IPS-20b (cell line): ENCODE data around the gene FAM107B.

Experiments used
- H3K27ac ChIP-seq: one replicate; pipeline ENCODE4 v1.5.1; 2013; ENCODE audit warnings: low read length
- H3K27me3 ChIP-seq: 2 replicates; pipeline ENCODE4 v1.6.1; 2013; ENCODE audit warnings: mild to moderate bottlenecking, low read length, inconsistent platforms; ENCODE audit not compliant: insufficient read depth
- H3K36me3 ChIP-seq: 2 replicates; pipeline ENCODE4 v1.6.1; 2013; ENCODE audit warnings: low read depth, mild to moderate bottlenecking, inconsistent platforms, low read length, moderate library complexity; ENCODE audit not compliant: insufficient read depth
- H3K4me1 ChIP-seq: 2 replicates; pipeline ENCODE4 v1.6.1; 2013; ENCODE audit warnings: mild to moderate bottlenecking, control low read depth, inconsistent platforms, low read length, moderate library complexity; ENCODE audit not compliant: insufficient read depth
- H3K4me3 ChIP-seq: 2 replicates; pipeline ENCODE4 v1.5.1; 2013; ENCODE audit warnings: mild to moderate bottlenecking, low read length, inconsistent platforms
- H3K9ac ChIP-seq: 2 replicates; pipeline ENCODE4 v1.6.1; 2013; ENCODE audit warnings: low read depth, mild to moderate bottlenecking, inconsistent platforms, low read length, moderate library complexity
- H3K9me3 ChIP-seq: 2 replicates; pipeline ENCODE4 v1.6.1; 2013; ENCODE audit warnings: mild to moderate bottlenecking, low read depth, low read length, inconsistent platforms; ENCODE audit not compliant: insufficient read depth

The FAM107B gene

DNA sequence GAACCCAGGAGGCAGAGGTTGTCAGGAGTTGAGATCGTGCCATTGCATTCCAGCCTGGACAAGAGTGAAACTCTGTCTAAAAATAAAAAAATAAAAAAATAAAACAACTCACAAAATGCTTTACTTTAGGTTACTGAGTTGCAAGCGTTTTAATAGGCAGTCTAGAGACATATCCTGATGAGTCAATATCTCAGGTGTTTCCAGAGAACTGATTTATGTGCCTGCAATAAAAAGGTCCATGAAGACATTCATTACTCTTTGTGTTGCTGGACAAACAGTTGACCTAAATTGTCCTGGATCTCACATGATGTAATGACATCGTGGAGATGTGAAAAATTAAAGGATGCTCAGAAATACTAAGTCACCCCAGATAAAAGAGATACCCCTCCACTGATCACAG lies 31.6 kb upstream of the FAM107B start:
- H3K9me3 ChIP-seq, result no peaks in the 10 kb centered on the region
- H3K36me3 ChIP-seq, result no peaks in the 10 kb centered on the region
- no peaks in the 10 kb centered on the region for H3K27me3 ChIP-seq
- H3K9ac ChIP-seq, result no peak overlapping the region
- no peak overlapping the region for H3K27ac ChIP-seq
- no peaks in the 10 kb centered on the region for H3K4me1 ChIP-seq
- H3K4me3 ChIP-seq, result no peak overlapping the region

- Histone ChIP-seq H3K9me3 (no peaks in the 10 kb centered on the region), H3K27ac (no peak overlapping the region), H3K4me3 (no peak overlapping the region), H3K9ac (no peak overlapping the region), H3K27me3 (no peaks in the 10 kb centered on the region), H3K36me3 (no peaks in the 10 kb centered on the region), H3K4me1 (no peaks in the 10 kb centered on the region)
Measured at GRCh38 chr10:14803827-14804226, 29.1 kb upstream of the FAM107B start.

- Histone ChIP-seq H3K36me3 (no peaks in the 10 kb centered on the region), H3K9me3 (no peaks in the 10 kb centered on the region), H3K9ac (no peak overlapping the region), H3K27ac (no peak overlapping the region), H3K4me3 (no peak overlapping the region), H3K4me1 (no peaks in the 10 kb centered on the region), H3K27me3 (no peaks in the 10 kb centered on the region)
Measured at GRCh38 chr10:14801723-14802122, 27.0 kb upstream of the FAM107B start.

- no peaks in the 10 kb centered on the region for H3K36me3 ChIP-seq
- no peaks in the 10 kb centered on the region for H3K9me3 ChIP-seq
- H3K4me1 ChIP-seq, result no peaks in the 10 kb centered on the region
- no peak overlapping the region for H3K9ac ChIP-seq
- H3K27me3 ChIP-seq, result no peaks in the 10 kb centered on the region
- H3K27ac ChIP-seq, result no peak overlapping the region
- H3K4me3 ChIP-seq, result no peak overlapping the region
Measured at GRCh38 chr10:14800397-14800796, 25.7 kb upstream of the FAM107B start.

DNA sequence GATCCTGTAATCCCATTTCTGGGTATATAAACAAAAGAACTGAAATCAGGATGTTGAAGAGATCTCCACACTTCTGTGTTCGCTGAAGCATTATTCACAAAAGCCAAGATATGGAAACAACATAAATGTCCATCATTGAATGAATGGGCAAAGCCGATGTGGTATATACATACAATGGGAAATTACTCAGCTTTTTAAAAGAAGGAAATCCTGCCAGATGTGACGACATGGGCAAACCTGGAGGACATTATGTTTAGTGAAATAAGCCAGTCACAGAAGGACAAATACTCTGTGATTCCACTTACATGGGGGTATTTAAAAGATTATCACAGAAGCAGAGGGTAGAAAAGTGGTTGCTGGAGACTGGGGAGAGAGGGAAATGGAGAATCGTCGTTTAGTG lies 23.9 kb upstream of the FAM107B start:
- Histone ChIP-seq H3K27ac (no peak overlapping the region), H3K4me3 (no peak overlapping the region), H3K9ac (no peak overlapping the region), H3K27me3 (no peaks in the 10 kb centered on the region), H3K9me3 (no peaks in the 10 kb centered on the region), H3K36me3 (no peaks in the 10 kb centered on the region), H3K4me1 (no peaks in the 10 kb centered on the region)

DNA sequence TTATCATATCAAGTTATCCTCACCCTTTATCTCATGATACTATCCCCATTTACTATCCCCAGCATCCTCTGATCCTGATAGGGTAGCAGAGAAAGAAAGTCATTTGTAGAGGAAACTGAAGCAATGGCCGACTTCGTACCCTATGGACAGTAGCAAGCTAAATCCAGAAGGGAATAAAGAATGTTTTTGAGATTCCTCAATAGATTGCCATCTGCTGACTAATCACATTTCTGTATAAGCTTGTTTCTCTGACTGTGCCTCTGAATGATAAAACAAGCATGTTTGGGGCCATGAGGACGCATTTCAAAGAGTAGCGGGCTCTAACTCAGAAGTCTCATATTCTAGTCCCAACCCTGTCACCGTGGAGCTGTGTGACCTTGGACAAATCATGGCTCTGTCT lies 13.2 kb upstream of the FAM107B start:
- Histone ChIP-seq H3K36me3 (no peaks in the 10 kb centered on the region), H3K27ac (no peak overlapping the region), H3K9me3 (no peaks in the 10 kb centered on the region; the same call in 1 of the 2 replicates), H3K27me3 (no peaks in the 10 kb centered on the region), H3K4me1 (no peaks in the 10 kb centered on the region), H3K4me3 (no peak overlapping the region), H3K9ac (no peak overlapping the region)

DNA sequence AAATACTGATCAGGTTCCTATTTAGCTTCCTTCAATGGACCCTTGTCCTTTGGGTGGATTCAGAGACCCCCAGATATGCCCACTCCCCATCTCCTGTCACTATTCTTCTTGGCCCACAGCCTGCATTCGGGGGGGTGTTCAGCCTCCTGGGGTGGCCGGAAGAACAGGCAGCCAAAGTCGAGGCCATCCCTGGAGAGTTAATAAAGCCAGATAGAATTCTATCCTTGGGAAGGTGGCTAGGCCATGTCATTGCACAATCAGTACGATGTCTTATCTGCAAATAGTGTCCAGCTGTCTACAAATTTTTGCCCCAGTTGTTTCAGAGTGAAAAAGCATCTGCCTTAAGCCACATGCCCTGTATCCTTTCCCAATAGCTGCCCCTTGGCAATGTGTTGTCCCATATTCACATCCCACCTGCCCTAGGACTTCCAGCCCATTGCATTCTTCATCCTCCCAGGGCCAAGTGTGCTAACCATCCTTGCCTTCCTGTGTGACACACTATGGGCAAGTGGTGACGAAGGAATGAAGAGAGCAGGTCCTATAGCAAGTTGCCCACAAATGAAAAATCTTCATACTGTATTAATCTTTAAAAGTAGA lies 9.9 kb upstream of the FAM107B start:
- no peak overlapping the region for H3K27ac ChIP-seq
- H3K27me3 ChIP-seq, result no peaks in the 10 kb centered on the region
- no peaks in the 10 kb centered on the region for H3K36me3 ChIP-seq
- H3K4me3 ChIP-seq, result no peak overlapping the region
- no peak overlapping the region for H3K9ac ChIP-seq
- no peaks in the 10 kb centered on the region for H3K4me1 ChIP-seq
- no peaks in the 10 kb centered on the region; the same call in 1 of the 2 replicates for H3K9me3 ChIP-seq

GRCh38 chr10:14782691-14783363 lies 8.1 kb upstream of the FAM107B start:
- no peak overlapping the region for H3K27ac ChIP-seq
- no peak overlapping the region for H3K9ac ChIP-seq
- H3K36me3 ChIP-seq, result no peaks in the 10 kb centered on the region
- H3K27me3 ChIP-seq, result no peaks in the 10 kb centered on the region
- no peak overlapping the region for H3K4me3 ChIP-seq
- no peaks in the 10 kb centered on the region for H3K4me1 ChIP-seq
- H3K9me3 ChIP-seq, result no peaks in the 10 kb centered on the region; the same call in 1 of the 2 replicates

- H3K4me1 ChIP-seq, result no peaks in the 10 kb centered on the region
- no peaks in the 10 kb centered on the region for H3K36me3 ChIP-seq
- no peak overlapping the region for H3K4me3 ChIP-seq
- H3K9me3 ChIP-seq, result no peaks in the 10 kb centered on the region; the same call in 1 of the 2 replicates
- no peaks in the 10 kb centered on the region for H3K27me3 ChIP-seq
- no peak overlapping the region for H3K9ac ChIP-seq
- H3K27ac ChIP-seq, result no peak overlapping the region
Measured at GRCh38 chr10:14781763-14782162, 7.1 kb upstream of the FAM107B start.

- Histone ChIP-seq H3K36me3 (no peaks in the 10 kb centered on the region), H3K9me3 (no peaks in the 10 kb centered on the region; the same call in 1 of the 2 replicates), H3K27ac (no peak overlapping the region), H3K4me1 (no peaks in the 10 kb centered on the region), H3K4me3 (no peak overlapping the region), H3K9ac (no peak overlapping the region), H3K27me3 (no peaks in the 10 kb centered on the region)
Measured at GRCh38 chr10:14779001-14779651, 4.4 kb upstream of the FAM107B start.

DNA sequence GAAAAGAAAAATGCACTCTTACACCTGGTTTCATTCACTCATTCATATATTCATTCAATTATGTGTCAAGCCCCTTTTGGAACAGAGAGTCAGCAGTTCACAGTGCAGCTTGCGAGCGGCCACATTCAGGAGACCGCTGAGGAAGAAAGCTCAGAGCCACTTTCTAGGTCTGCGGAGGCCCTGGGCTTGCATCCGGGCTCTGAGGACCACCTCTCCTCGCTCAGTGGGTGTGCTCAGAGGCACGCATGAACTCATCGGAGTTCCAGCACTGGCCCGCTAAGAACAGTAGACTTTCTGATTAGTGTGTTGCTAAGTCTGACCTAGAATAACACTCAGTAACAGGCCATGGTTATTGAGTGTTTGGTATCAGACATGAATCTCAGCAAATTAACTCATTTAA lies 1.8 kb upstream of the FAM107B start:
- Histone ChIP-seq H3K27ac (no peak overlapping the region), H3K36me3 (no peaks in the 10 kb centered on the region), H3K9me3 (no peaks in the 10 kb centered on the region), H3K4me3 (no peak overlapping the region), H3K4me1 (no peaks in the 10 kb centered on the region), H3K9ac (no peak overlapping the region), H3K27me3 (no peaks in the 10 kb centered on the region)

GRCh38 chr10:14775656-14776055 lies 959 bp upstream of the FAM107B start:
- Histone ChIP-seq H3K27me3 (no peaks in the 10 kb centered on the region), H3K36me3 (no peaks in the 10 kb centered on the region), H3K9ac (no peak overlapping the region), H3K4me1 (no peaks in the 10 kb centered on the region), H3K4me3 (no peak overlapping the region), H3K9me3 (no peaks in the 10 kb centered on the region), H3K27ac (no peak overlapping the region)
